GM06990 (cell line): ENCODE data around the gene OR9I1.

Experiments used
- DNase-seq: peaks from one replicate; pipeline ENCODE4 v3.0.0-alpha.2; 2011; ENCODE audit not compliant: insufficient read length; ENCODE audit errors: extremely low read depth
- H3K27me3 ChIP-seq: replicated peaks from 2 replicates; pipeline ENCODE4 v1.6.0; 2011; ENCODE audit warnings: low read length; ENCODE audit not compliant: control insufficient read depth, insufficient read depth
- H3K36me3 ChIP-seq: 2 replicates; pipeline ENCODE4 v1.5.1; 2011; ENCODE audit warnings: low read length; ENCODE audit not compliant: control insufficient read depth, insufficient read depth
- H3K4me3 ChIP-seq: replicated peaks from 2 replicates; pipeline ENCODE4 v1.5.1; 2011; ENCODE audit warnings: low read depth, mild to moderate bottlenecking, control low read depth, low read length
- CTCF ChIP-seq: IDR thresholded peaks from 2 replicates; pipeline ENCODE4 v1.5.1; 2011; ENCODE audit warnings: low read length, control low read depth, mild to moderate bottlenecking, inconsistent platforms; ENCODE audit not compliant: insufficient read depth, poor library complexity, severe bottlenecking

Gene OR9I1

GRCh38 chr11:58125469-58125868 lies at the start of gene OR9I1:
Gene OR9I1, minus strand, starts transcription at chr11:58125530. Its CDS starts 6,086 bp downstream, at chr11:58119444.
- no peak for DNase-seq
- H3K36me3 ChIP-seq: no peaks in the 10 kb centered on the region
- no peaks in the 10 kb centered on the region for H3K27me3 ChIP-seq
- no peak within 1 kb of the TSS for H3K4me3 ChIP-seq
- TF ChIP-seq CTCF: no peak

GRCh38 chr11:58165504-58166106 lies 40.3 kb upstream of the OR9I1 start:
- no peak overlapping the region for H3K4me3 ChIP-seq
- no peak for DNase-seq
- no peaks in the 10 kb centered on the region for H3K36me3 ChIP-seq
- no peaks in the 10 kb centered on the region for H3K27me3 ChIP-seq
- TF ChIP-seq CTCF: no peak

GRCh38 chr11:58164990-58165389 lies 39.7 kb upstream of the OR9I1 start:
- H3K36me3 ChIP-seq: no peaks in the 10 kb centered on the region
- TF ChIP-seq CTCF: no peak
- no peak for DNase-seq
- no peak overlapping the region for H3K4me3 ChIP-seq
- no peaks in the 10 kb centered on the region for H3K27me3 ChIP-seq

- TF ChIP-seq CTCF: no peak
- Histone ChIP-seq H3K27me3 (no peaks in the 10 kb centered on the region), H3K4me3 (no peak overlapping the region), H3K36me3 (no peaks in the 10 kb centered on the region)
- DNase-seq: no peak
Observed at GRCh38 chr11:58164389-58164788, 39.1 kb upstream of the OR9I1 start.

- no peak for TF ChIP-seq CTCF
- H3K36me3 ChIP-seq: no peaks in the 10 kb centered on the region
- DNase-seq: no peak
Observed at GRCh38 chr11:58152781-58153180, 27.5 kb upstream of the OR9I1 start.

GRCh38 chr11:58142761-58143160 lies 17.4 kb upstream of the OR9I1 start:
- DNase-seq: no peak
- no peaks in the 10 kb centered on the region for H3K27me3 ChIP-seq
- TF ChIP-seq CTCF: no peak
- no peaks in the 10 kb centered on the region for H3K36me3 ChIP-seq
- no peak overlapping the region for H3K4me3 ChIP-seq

More at GRCh38 chr11:58152781-58153180, 27.5 kb upstream of the OR9I1 start:
- Histone ChIP-seq H3K4me3 (no peak overlapping the region), H3K27me3 (no peaks in the 10 kb centered on the region)
